Renal cortical epithelial cell (primary cell): ENCODE data around the gene SLC43A3. TPM values are rescaled to one million over a fixed set of nuclear protein-coding genes. Genes with fewer than 3 reads are reported as not detected.
"Not testable (repeated sequence)": the region's sequence is repeated elsewhere in the genome, so short reads cannot be mapped to it uniquely, and the experiment has no call there.

Experiments
- DNase-seq: peaks from one replicate; pipeline ENCODE4 v3.0.0-alpha.2; 2011; ENCODE audit warnings: low read depth
- total RNA-seq: library from RNA; depleted of rRNA; stranded (reverse); fragments of >200 nt; gene quantifications from 2 replicates; pipeline ENCODE4 v1.2.3, GENCODE V29; 2014

The SLC43A3 gene
- total RNA-seq, 1 donor from 2014 or later = 47.9 TPM

DNA sequence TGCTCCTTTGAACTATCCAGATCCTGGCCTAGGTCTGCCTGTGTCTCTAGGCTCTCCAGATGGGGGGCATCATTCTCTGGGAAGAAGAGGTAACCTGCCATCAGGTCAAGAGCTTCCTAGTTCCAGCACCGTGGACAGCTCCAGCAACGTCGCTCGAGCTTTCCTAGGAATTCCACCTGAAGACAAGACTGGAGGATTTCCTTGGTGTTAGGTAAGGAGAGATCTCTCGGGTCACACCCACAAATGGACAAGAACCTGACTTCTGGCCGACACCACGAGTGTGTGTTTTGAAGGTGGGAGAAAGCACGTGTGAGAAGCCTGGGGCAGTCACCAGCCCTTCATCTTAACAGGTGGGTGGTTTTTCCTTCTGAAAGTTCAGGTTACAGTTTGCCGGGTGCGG is 47.2 kb downstream of the SLC43A3 start:
- DNase-seq = peak; percentile 40

DNA sequence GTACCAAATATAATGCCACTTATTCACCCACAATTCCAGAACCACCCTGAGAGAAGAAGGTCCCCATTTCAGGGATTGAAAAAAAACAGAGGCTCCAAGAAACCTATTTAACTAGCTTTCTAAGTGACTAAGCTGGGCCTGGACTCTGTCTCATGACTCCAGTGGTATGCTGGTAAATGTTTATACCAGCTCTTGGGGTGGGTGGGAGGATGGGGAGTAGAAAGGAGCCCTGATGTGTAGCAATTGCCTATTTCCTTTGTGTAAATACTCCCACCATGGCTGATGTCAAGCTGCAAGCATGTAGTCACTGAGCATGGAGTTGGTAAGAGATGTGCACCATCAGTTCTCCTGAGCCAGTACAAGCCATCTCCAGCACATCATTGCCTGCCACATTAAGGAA is 48.7 kb downstream of the SLC43A3 start:
- DNase-seq = peak; percentile 49

DNA sequence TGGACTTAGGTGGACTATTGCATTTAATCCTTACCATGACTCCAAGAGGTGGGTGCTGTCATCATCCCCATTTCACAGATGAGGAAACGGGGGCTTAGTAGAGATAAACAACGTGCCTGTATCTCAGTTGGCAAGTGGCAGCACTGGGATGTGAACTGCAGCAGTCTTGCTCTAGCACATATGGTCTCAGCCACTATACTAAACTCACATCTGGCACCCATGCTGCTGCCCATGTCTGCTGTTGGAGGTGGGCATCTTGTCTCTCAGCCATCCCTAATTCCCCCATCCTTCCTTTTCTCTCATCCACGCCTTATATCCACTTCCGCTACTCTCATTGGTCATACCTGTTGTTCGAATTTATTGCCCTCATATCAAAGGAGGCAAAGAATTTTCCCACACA is 49.8 kb downstream of the SLC43A3 start:
- no peak for DNase-seq

DNA sequence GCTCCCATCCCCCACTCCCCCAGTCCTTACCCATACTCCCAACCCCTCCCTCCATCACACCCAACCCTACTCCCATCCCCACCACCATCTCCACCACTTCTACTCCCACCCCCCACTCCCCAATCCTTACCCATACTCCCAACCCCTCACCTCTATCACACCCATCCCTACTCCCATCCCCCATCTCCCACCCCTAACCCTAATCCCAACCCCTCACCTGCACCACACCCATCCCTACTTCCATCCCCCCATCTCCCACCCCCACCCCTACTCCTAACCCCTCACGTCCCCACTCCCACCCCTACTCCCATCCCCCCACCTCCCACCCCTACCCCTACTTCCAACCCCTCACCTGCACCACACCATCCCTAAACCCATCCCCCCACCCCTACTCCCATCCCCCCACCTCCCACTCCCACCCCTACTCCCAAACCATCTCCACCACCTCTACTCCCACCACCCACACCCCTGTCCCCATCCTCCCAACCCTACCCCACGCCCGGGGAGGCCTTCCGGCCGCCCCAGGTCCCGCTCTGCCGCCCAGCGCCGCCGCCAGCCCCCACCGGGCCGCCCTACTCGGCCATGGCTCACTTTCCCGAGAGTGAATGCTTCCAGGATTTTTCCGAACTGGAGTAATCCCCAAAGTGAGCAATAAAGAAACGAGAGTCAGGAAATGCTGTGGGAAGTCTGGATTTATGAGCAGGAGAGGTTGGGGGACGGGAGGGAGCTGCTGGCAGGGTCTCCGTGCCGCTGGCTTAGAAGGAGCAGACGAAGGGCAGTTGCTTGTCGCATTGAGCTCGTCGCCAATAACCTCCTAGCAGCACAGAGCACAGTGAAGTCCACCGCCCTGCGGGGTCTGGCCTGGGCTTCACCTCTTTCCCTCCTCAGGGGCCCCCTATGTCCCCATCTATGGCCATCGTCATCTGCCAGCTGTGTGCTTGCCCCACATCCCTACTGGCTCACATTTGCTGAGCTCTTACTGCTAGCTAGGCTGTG is 50.5 kb downstream of the SLC43A3 start:
- no peak for DNase-seq

DNA sequence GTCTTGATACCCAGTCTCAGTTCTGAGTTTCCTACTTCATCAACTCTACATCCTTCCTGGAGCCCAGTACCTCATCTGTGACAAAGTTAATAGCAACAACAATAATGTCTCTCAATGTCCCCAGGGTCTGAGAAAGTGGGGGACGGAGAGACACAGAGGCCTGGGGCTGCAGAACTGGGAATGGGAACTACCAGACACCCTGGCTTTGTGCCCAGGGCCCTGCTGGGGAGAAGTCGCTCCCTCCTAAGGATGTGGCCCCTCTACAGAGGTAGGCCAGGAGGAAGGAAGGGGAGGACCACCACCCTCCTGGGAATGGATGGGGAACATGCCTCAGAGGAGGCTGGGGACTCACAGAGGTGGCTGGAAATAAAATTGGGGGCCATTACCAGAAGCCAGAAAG is 51.4 kb downstream of the SLC43A3 start:
- no peak for DNase-seq

DNA sequence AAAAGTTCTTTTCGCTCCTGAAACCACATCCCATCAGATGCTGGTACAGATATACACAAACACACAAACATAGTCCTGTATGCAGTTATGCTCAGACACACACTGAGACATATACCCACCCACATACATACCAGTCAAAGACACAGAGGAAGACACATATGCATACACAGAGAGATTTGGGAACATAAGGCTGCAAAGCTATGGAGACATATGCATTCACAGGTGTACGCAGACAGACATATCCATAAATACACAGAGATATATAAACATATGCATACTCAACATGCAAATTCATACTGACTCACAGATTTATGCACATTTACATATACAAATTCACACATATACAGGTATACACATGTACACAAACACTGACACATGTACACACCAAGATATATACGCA is 52.0 kb downstream of the SLC43A3 start:
- no peak for DNase-seq

DNA sequence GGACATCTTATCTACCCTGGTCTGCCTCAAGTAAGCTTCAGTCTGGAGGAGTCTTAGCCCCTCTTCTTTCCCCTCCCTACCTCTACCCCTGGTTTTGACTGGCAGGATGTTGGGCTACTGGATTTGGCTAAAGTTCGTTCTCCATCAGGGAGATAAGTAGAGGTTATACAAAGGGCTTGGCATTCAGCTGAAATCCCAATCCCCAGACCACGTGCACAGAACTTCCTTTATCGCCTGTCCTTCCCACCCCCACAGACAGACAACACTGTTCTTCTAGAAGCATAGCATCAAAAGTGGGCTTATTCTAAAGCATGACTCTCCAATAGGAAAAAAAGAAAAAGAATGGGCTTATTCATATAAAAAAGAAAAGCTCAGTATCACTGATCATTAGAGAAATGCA is 53.8 kb downstream of the SLC43A3 start:
- no peak for DNase-seq

DNA sequence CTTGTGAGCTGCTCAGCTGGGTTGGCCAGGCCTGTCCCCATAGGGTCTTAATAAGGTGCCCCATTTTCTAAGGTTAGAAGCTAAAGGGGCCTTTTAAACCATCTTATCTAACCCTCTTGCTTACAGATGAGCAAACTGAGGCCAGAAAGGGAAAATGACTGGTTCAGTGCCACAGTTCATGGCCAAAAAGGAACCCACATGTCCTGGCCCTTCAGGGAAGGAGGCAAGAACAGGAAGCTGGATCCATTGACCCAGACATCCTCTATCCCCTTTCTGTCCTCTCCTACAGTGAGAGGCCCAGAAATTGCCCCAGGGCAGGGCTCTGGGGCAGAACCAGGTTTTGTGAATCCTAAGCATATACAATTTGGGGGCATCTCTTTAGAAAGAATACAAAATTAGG is 56.0 kb downstream of the SLC43A3 start:
- no peak for DNase-seq

DNA sequence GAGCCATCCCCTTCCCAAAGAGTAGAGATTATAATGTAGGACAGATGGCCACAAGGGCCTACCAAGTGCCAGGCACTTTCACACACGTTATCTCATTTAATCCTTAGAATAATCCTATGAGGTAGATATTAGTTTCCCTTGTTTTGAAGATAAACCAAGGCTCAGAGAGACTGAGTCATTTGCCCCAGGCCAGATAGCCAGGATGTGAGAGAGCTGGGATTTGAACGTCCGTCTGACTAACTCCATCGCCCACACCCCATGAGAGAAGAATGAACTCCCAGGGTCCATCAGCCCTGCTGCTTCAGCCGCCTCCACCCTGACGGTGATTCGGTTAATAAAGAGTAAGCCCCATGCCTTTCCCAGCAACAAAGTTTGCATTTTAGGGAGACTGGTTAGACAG is 56.7 kb downstream of the SLC43A3 start:
- no peak for DNase-seq

DNA sequence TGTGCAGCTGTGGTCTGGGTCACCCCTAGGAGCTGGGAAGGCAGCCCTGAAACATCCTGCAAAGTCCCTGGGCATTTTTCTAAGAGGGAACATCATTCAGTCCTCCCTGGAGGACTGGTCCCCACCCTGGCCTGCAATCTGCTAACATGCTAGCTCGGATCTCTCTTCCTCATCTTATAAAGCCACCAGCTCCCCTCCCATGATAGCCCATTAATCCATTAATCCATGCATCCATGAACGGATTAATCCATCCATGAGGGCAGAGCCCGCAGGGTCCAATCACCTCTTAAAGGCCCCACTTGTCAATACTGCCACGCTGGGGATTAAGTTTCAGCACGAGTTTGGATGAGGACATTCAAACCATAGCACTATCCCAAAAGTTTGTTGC is 58.1 kb downstream of the SLC43A3 start:
- DNase-seq = no peak

DNA sequence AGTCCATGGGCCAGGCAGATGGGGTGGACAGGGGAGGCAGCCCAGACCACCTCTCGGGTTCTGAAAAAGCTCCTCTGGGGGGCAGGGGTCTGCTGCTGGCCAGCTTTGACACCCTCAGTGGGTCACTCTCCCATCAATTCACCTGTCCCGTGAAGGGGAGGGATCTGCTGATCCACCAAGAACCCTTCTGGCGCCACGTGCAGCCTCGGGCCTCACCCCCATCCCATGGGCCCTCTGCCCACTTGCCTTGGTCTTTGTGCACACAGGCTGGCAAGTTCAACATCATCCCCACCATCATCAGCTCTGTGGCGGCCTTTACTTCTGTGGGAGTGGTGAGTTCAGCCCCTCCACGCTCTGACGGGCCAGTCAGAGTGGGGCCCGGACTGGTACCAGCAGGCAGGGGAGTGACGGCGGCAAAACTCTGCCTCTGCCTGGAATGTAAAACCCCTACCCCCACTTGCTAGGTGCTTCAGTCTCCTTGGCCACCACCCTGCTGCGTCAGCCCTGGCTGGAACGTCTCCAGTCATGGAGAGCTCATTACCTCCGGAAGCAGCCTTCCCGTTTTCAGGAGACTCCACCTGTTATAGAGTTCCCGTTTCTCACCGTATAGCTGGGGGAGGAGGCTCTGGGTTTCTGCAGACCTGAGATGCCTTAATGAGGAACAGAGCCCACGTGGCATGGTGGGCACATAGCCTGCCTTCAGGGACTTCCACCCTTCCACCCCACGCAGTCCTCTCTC is 58.6 kb downstream of the SLC43A3 start:
- DNase-seq = peak; percentile 30

DNA sequence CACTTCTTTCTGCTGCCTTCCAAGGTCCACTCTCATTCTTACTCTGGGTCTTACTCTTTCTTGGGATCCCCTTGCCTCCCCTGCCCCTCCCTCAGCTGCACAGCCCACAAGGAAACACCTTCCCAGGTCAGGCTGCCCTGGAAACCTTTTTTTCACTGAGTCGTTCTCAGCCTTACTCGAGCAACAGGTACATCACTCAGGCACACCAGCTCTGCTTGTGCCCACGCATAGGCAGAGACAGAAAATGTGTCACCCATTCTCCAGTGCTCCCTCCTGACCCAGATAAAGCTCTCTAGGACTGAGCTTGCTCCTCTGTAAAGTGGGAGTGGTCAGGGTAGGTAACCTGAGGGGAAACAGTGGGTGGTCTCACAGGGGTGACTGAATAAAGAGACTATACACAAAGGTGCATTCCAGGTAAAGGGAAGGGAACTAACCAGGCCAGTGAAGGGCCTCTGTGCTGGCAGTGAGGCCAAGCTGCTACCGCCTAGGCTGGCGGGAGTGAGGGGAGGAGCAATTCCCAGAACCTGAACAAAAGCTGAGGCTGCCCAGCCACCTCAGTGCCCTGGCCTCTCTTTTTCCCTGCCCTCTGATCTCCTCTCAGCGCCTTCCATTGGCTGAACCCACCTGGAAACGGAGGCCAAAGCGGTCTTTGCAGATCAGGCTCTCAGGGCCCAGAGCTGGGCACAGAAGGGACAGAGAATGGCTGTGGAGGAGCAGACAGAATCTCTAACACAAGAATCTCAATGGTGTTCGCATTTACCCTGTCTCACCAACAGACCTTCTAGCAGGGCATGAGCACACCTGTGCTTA is 61.9 kb downstream of the SLC43A3 start:
- DNase-seq = no peak

DNA sequence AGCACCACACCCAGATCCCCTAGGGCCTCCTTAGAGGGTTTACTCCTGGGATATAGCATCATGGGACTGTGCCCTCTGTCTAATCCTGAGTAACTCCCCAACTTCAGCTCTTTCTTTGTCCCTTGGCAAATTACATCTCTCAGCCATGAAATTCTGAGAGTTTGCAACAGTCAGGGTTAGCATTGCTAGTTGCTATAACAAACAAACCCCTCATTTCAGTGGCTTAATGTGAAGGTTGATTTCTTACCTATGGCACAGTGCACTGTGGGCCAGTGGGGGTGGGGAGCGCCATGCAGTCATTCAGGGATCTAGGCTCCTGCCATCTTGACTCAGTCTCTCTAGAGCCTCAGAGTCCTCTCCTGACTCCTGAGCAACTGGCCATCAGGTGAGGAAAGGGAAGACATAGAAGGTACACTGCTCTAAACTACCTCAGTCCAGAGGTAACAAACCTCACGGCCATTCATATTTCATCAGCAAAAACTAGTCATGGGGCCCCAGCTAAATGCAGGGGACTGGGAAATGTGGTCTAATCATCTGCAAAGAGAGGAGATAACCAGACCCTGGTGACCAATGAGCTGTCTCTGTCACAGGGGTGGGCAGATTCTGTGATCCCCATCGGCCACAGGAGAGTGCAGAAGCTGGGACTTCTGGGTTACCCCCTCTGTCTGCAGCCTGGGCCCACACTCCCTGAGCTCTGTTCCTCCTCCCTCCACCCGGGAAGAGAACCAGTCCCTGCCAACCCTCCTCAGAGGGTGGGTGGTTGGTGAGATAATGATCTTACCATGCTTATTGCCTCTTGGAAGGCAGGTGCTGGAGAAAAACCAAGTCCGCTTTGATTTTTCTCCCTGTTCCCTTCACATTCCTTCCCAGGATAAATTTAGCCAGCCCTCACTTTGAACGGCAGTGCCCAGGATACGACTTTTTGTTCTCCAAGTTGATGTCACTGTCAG is 63.5 kb downstream of the SLC43A3 start:
- DNase-seq = no peak

DNA sequence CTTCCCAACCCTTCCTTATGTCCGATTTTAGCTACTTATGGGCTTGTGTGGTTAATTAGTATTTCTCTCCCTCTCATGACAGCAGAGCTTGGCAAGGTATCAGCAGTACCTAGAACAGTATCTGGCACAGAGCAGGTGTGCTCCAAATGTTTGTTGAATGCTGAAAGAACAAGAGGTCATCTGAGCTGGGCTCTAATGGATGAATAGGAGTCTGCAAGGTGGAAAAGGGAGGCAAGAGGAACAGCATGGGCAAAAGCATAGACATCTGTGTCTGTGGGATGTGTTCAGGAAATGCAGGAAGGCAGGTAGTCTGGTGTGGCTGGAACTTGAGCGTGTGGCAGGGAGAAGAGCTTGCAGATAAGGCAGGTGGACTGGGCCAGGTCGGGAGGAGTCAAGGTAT is 65.0 kb downstream of the SLC43A3 start:
- DNase-seq = no peak

DNA sequence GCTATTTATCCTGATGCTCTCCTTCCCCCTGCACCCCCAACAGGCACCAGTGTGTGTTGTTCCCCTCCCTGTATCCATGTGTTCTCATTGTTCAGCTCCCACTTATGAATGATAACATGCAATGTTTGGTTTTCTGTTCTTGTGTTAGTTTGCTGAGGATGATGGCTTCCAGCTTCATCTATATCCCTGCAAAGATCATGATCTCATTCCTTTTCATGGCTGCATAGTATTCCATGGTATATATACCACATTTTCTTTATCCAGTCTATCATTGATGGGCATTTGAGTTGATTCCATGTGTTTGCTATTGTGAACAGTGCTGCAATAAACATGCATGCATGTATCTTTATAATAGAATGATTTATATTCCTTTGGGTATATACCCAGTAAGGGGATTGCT is 65.5 kb downstream of the SLC43A3 start:
- DNase-seq = not testable (repeated sequence)

DNA sequence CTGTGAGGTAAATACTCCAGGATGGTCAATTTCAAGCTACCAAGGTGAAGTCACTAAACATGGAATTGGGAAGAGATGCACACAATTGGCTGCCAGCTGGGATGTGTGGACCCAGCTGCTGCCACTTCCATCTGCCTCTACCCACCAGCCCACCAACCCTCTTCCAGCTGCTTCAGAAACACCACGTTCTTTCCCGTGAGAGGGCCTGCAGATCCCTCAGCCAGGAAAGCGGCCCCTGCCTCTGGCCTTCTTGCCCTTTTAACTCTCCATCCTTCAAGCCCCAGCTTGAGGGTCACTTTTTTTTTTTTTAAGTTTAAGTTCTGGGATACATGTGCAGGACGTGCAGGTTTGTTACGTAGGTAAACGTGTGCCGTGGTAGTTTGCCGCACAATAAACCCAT is 65.9 kb downstream of the SLC43A3 start:
- DNase-seq = no peak

DNA sequence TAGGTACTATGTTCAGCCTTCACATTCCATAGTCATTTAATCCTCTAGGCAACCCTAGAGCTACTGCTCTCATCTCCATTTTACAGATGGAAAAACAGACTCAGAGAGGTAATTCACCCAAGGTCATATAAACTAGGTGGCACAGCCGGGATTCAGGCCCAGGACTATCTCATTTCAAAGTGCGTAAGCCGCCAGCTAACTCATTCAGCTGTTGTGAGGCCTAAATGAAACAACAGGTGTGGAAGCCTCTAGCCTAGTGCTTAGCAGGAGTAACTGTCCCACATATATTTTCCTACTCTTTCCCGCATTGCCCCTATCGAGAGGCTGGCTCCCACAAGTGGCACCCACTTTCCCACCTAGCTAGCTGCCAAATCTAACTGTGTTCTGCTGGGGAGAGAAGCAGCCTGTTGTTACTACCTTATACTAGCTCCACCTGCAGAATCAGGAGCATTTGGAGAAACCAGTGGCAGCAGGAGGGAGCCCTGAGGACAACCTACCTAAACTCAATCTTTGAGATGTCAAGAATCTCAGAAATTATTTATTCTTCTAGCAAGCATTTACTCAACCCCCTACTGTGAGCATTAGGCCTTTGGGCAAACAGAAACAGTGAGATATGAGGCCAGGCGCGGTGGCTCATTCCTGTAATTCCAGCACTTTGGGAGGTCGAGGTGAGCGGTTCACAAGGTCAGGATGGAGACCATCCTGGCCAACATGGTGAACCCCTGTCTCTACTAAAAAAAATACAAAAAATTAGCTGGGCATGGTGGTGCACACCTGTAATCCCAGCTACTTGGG is 66.8 kb downstream of the SLC43A3 start:
- no peak for DNase-seq

DNA sequence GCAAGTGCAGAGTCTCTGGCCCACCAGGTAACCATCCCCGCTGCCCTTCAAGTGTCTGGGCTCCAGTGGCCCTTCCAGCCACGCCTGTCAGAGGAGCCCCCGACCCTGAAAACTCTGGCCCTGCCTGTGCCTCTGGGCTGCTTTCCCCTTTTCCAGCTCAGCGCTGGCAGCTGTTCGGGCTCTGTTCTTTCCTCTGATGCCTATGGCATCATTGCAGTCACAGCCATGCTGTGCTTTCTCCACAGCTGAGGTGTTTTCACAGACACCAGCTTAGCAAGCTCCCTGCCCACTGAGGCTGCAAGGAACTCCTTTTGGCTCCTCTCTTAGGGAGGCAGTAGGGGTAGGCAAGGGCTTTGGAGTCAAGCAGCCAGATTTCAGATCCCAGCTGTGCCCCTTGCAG is 67.5 kb downstream of the SLC43A3 start:
- no peak for DNase-seq

DNA sequence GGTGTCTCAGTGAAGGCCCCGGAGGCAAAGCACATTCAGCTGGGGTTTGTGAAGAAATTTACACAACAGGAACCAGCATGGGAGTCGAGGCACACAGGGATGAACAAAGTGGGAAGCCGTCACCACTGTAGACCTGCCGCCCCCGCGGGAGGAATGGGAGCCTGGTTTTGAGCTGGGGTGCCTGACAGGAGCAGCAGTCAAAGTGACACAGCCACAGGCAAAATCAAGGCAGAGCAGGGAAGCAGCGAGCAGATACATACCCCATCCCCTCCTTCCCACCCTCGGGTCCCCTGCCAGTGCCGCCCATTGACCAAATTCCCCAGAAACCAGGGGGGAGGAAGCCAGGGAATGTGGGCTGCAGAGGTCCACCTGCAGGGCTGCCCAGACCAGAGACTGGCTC is 67.9 kb downstream of the SLC43A3 start:
- no peak for DNase-seq

DNA sequence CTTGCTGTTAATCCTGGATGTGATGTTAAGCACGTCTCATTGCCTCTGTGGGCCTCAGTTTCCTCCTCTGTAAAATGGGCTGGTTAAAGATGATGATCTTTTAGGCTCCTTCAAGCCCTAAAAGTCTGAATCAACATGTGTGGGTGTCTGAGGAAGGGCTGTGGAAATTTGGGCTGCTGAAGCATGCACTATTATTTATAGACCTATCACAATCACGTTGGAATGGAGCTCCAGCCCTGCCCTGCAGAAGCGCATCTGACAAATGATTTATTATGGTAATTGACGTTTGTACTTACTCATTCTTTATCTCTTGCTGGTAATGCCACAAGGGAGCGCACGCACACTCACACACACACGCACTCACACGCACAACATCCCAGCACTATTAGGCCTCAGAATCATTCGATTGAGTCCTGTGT is 68.4 kb downstream of the SLC43A3 start:
- no peak for DNase-seq
